Mesenchymal stem cell (in vitro differentiated cells and primary cell): ENCODE results near the gene NOL4L.
"Not testable (repeated sequence)": the region's sequence is repeated elsewhere in the genome, so short reads cannot be mapped to it uniquely, and the experiment has no call there.

Experiments used
- DNase-seq: peaks from one replicate; pipeline ENCODE4 v3.0.0-alpha.2; 2013
- H2AFZ ChIP-seq: one replicate; pipeline ENCODE4 v1.6.1; 2013; ENCODE audit warnings: low read depth, mild to moderate bottlenecking, control low read depth, inconsistent platforms, low read length, moderate library complexity
- H2AK5ac ChIP-seq: 2 replicates; pipeline ENCODE4 v1.6.1; 2013; ENCODE audit warnings: low read length, moderate library complexity, mild to moderate bottlenecking, inconsistent platforms; ENCODE audit not compliant: severe bottlenecking
- H2BK120ac ChIP-seq: one replicate; pipeline ENCODE4 v1.6.1; 2013; ENCODE audit warnings: low read depth, mild to moderate bottlenecking, inconsistent platforms, low read length, moderate library complexity
- H2BK12ac ChIP-seq, 2 experiments: one replicate each; pipeline ENCODE4 v1.6.1; 2013; ENCODE audit warnings: inconsistent platforms in 2 of 2, low read length in 2 of 2, mild to moderate bottlenecking in 2 of 2, moderate library complexity in 2 of 2, control low read depth in 1 of 2
- H2BK15ac ChIP-seq: one replicate; pipeline ENCODE4 v1.6.1; 2013; ENCODE audit warnings: mild to moderate bottlenecking, low read depth, inconsistent platforms; ENCODE audit not compliant: poor library complexity, severe bottlenecking
- H2BK5ac ChIP-seq: 2 replicates; pipeline ENCODE4 v1.6.1; 2013; ENCODE audit warnings: low read depth, mild to moderate bottlenecking, low read length, control low read depth, inconsistent platforms; ENCODE audit not compliant: poor library complexity, severe bottlenecking
- H3K14ac ChIP-seq, 2 experiments: one replicate each; pipeline ENCODE4 v1.6.1; 2013; ENCODE audit warnings: inconsistent platforms in 2 of 2, low read length in 2 of 2, control low read depth in 1 of 2, mild to moderate bottlenecking in 1 of 2, moderate library complexity in 1 of 2
- H3K18ac ChIP-seq, 2 experiments: one replicate each; pipeline ENCODE4 v1.6.1; 2013; ENCODE audit warnings: inconsistent platforms in 2 of 2, low read length in 2 of 2, control low read depth in 1 of 2, low read depth in 1 of 2, mild to moderate bottlenecking in 1 of 2
- H3K23ac ChIP-seq, 2 experiments: one replicate each; pipeline ENCODE4 v1.6.1; 2013; ENCODE audit warnings: inconsistent platforms in 2 of 2, low read length in 2 of 2, mild to moderate bottlenecking in 2 of 2, moderate library complexity in 2 of 2, control low read depth in 1 of 2
- H3K27ac ChIP-seq: 2 replicates; pipeline ENCODE4 v1.5.1; 2013; ENCODE audit warnings: mild to moderate bottlenecking, moderate library complexity, low read length, control low read depth, inconsistent platforms; ENCODE audit not compliant: poor library complexity, severe bottlenecking
- H3K27me3 ChIP-seq, 2 experiments: 2 replicates each; pipeline versions ENCODE4 v1.6.1 to v1.7.0; 2013; ENCODE audit warnings: low read length in 2 of 2, mild to moderate bottlenecking in 2 of 2, moderate library complexity in 2 of 2, control low read depth in 1 of 2, inconsistent platforms in 1 of 2; ENCODE audit not compliant: control insufficient read depth in 1 of 2, insufficient read depth in 1 of 2
- H3K36me3 ChIP-seq, 2 experiments: 2 replicates each; pipeline versions ENCODE4 v1.6.1 to v1.7.0; 2013; ENCODE audit warnings: low read length in 2 of 2, control low read depth in 1 of 2, inconsistent platforms in 1 of 2, low read depth in 1 of 2, mild to moderate bottlenecking in 1 of 2; ENCODE audit not compliant: insufficient read depth in 2 of 2, control insufficient read depth in 1 of 2
- H3K4ac ChIP-seq, 2 experiments: one replicate each; pipeline ENCODE4 v1.6.1; 2013; ENCODE audit warnings: inconsistent platforms in 2 of 2, low read length in 2 of 2, mild to moderate bottlenecking in 2 of 2, moderate library complexity in 2 of 2, control low read depth in 1 of 2, low read depth in 1 of 2
- H3K4me1 ChIP-seq: 2 replicates; pipeline ENCODE4 v1.6.1; 2013; ENCODE audit warnings: low read depth, low read length, control low read depth; ENCODE audit not compliant: control insufficient read depth, insufficient read depth
- H3K4me2 ChIP-seq: 2 replicates; pipeline ENCODE4 v1.6.1; 2013; ENCODE audit warnings: low read length, mild to moderate bottlenecking, inconsistent platforms; ENCODE audit not compliant: poor library complexity, severe bottlenecking
- H3K4me3 ChIP-seq, 2 experiments: 2 replicates each; pipeline versions ENCODE4 v1.5.1 to v1.7.0; 2013; ENCODE audit warnings: low read length in 2 of 2, mild to moderate bottlenecking in 2 of 2, control low read depth in 1 of 2, low read depth in 1 of 2; ENCODE audit not compliant: insufficient read depth in 1 of 2
- H3K79me1 ChIP-seq: replicated peaks from 2 replicates; pipeline ENCODE4 v1.6.1; 2013; ENCODE audit warnings: mild to moderate bottlenecking, control low read depth, low read length, inconsistent platforms; ENCODE audit not compliant: poor library complexity, severe bottlenecking
- H3K9ac ChIP-seq: 2 replicates; pipeline ENCODE4 v1.7.0; 2013; ENCODE audit warnings: mild to moderate bottlenecking, low read length, moderate library complexity
- H3K9me3 ChIP-seq: 2 replicates; pipeline ENCODE4 v1.7.0; 2013; ENCODE audit warnings: mild to moderate bottlenecking, low read length; ENCODE audit not compliant: control insufficient read depth
- H4K8ac ChIP-seq: one replicate; pipeline ENCODE4 v1.6.1; 2013; ENCODE audit warnings: inconsistent platforms, mild to moderate bottlenecking, low read length, moderate library complexity
- H4K91ac ChIP-seq: one replicate; pipeline ENCODE4 v1.6.1; 2013; ENCODE audit warnings: mild to moderate bottlenecking, low read length, inconsistent platforms
- WGBS: methylation state at CpG from one replicate; pipeline ENCODE4 v1.1.7; 2013; ENCODE audit warnings: mixed read lengths; 5-methylcytosine and 5-hydroxymethylcytosine counted together

The NOL4L gene

GRCh38 chr20:32580970-32581838 lies 3.9 kb downstream of the NOL4L start:
- H3K36me3 ChIP-seq, result no peaks in the 10 kb centered on the region
- no peaks in the 10 kb centered on the region for H3K9me3 ChIP-seq
- no peak overlapping the region for H3K23ac ChIP-seq
- peak overlapping the region in 1 of 2 experiments; percentile 79 for H3K14ac ChIP-seq
- peak overlapping the region; percentile 67 to 77 for H3K18ac ChIP-seq
- no peak overlapping the region for H3K4me2 ChIP-seq
- H2BK5ac ChIP-seq, result no peak overlapping the region
- peak; percentile 48 for DNase-seq
- H3K27ac ChIP-seq, result no peak overlapping the region
- peak overlapping the region; percentile 62 for H4K8ac ChIP-seq
- H3K9ac ChIP-seq, result no peak overlapping the region
- H2BK120ac ChIP-seq, result peak overlapping the region; percentile 45
- H4K91ac ChIP-seq, result peak overlapping the region; percentile 5
- WGBS, result 31% methylated on average over 17 of the region's 19 CpGs
- no peak overlapping the region for H3K4me3 ChIP-seq
- H3K4me1 ChIP-seq, result peaks cover 22% of the 10 kb centered on the region
- no peak overlapping the region for H2AFZ ChIP-seq
- H2AK5ac ChIP-seq, result no peak overlapping the region
- H2BK15ac ChIP-seq, result no peak overlapping the region
- H3K27me3 ChIP-seq, result peaks cover 7% of the 10 kb centered on the region in 2 experiments
- H3K79me1 ChIP-seq, result no peaks in the 10 kb centered on the region
- peak overlapping the region in 1 of 2 experiments; percentile 74 for H3K4ac ChIP-seq
- H2BK12ac ChIP-seq, result peak overlapping the region; percentile 63 to 84

GRCh38 chr20:32580219-32580969 lies 4.7 kb downstream of the NOL4L start:
- H2AFZ ChIP-seq, result no peak overlapping the region
- H3K4me3 ChIP-seq, result no peak overlapping the region
- H3K79me1 ChIP-seq, result no peaks in the 10 kb centered on the region
- no peak overlapping the region for H3K14ac ChIP-seq
- no peak overlapping the region for H3K4ac ChIP-seq
- no peak overlapping the region for H2BK5ac ChIP-seq
- H3K4me1 ChIP-seq, result peaks cover 23% of the 10 kb centered on the region
- no peak overlapping the region for H3K4me2 ChIP-seq
- peak overlapping the region; percentile 1 for H4K91ac ChIP-seq
- H2BK120ac ChIP-seq, result no peak overlapping the region
- peak overlapping the region; percentile 37 to 63 for H2BK12ac ChIP-seq
- H2BK15ac ChIP-seq, result no peak overlapping the region
- H3K9me3 ChIP-seq, result no peaks in the 10 kb centered on the region
- no peaks in the 10 kb centered on the region for H3K36me3 ChIP-seq
- WGBS, result 77% methylated on average over 20 of the region's 21 CpGs
- no peak overlapping the region for H3K9ac ChIP-seq
- no peak for DNase-seq
- H3K18ac ChIP-seq, result peak overlapping the region; percentile 16 to 67
- no peaks in the 10 kb centered on the region for H3K27me3 ChIP-seq
- H3K27ac ChIP-seq, result no peak overlapping the region
- H3K23ac ChIP-seq, result no peak overlapping the region
- H4K8ac ChIP-seq, result peak overlapping the region; percentile 62
- no peak overlapping the region for H2AK5ac ChIP-seq

GRCh38 chr20:32578840-32579390 lies 6.2 kb downstream of the NOL4L start:
- no peak overlapping the region for H4K8ac ChIP-seq
- no peaks in the 10 kb centered on the region for H3K27me3 ChIP-seq
- H2AK5ac ChIP-seq, result no peak overlapping the region
- no peak overlapping the region for H3K27ac ChIP-seq
- H3K9me3 ChIP-seq, result no peaks in the 10 kb centered on the region
- no peak overlapping the region for H2BK15ac ChIP-seq
- H3K4me3 ChIP-seq, result no peak overlapping the region
- H3K9ac ChIP-seq, result no peak overlapping the region
- WGBS, result 95% methylated on average over 12 of the region's 12 CpGs
- no peak overlapping the region for H2BK120ac ChIP-seq
- DNase-seq, result no peak
- H3K4me1 ChIP-seq, result peaks cover 30% of the 10 kb centered on the region
- no peak overlapping the region for H2BK5ac ChIP-seq
- no peak overlapping the region for H3K14ac ChIP-seq
- no peak overlapping the region for H3K4ac ChIP-seq
- H3K4me2 ChIP-seq, result no peak overlapping the region
- no peak overlapping the region for H2AFZ ChIP-seq
- peak overlapping the region; percentile 15 to 21 for H2BK12ac ChIP-seq
- H3K36me3 ChIP-seq, result no peaks in the 10 kb centered on the region
- H3K18ac ChIP-seq, result peak overlapping the region in 1 of 2 experiments; percentile 11
- H4K91ac ChIP-seq, result no peak overlapping the region
- no peaks in the 10 kb centered on the region for H3K79me1 ChIP-seq
- H3K23ac ChIP-seq, result no peak overlapping the region

- not testable (repeated sequence) for H2BK120ac ChIP-seq, H2AK5ac ChIP-seq, H3K9me3 ChIP-seq, H2BK12ac ChIP-seq, H2BK5ac ChIP-seq, H3K27me3 ChIP-seq, H3K36me3 ChIP-seq, H3K18ac ChIP-seq, H4K8ac ChIP-seq, H3K23ac ChIP-seq, H3K79me1 ChIP-seq, H3K4me3 ChIP-seq, H3K4me2 ChIP-seq, H3K27ac ChIP-seq, H4K91ac ChIP-seq, H3K14ac ChIP-seq, H3K9ac ChIP-seq, H2AFZ ChIP-seq, H2BK15ac ChIP-seq, H3K4ac ChIP-seq, DNase-seq
- 67% methylated on average over 3 of the region's 3 CpGs for WGBS
- peaks cover 30% of the 10 kb centered on the region for H3K4me1 ChIP-seq
Measured at GRCh38 chr20:32578062-32578461, 7.1 kb downstream of the NOL4L start.
